Measurements from ENCODE around the gene SERPINC1.
"Not testable (repeated sequence)": the region's sequence is repeated elsewhere in the genome, so short reads cannot be mapped to it uniquely, and the experiment has no call there.

SERPINC1 gene

GRCh38 chr1:173867141-173867752 lies 49.9 kb downstream of the SERPINC1 start:
- no peak for DNase-seq (ENCODE audit: extremely low read depth, low read depth)
- no peak for TF ChIP-seq CTCF (IDR thresholded peaks at IDR 0.05; ENCODE audit: low read depth, low read length)

- no peak for DNase-seq (ENCODE audit: extremely low read depth, low read depth)
Measured at GRCh38 chr1:173866413-173867115, 50.6 kb downstream of the SERPINC1 start.

GRCh38 chr1:173865468-173866164 lies 51.5 kb downstream of the SERPINC1 start:
- no peak for TF ChIP-seq CTCF (IDR thresholded peaks at IDR 0.05; ENCODE audit: low read depth, low read length)
- no peak for DNase-seq (ENCODE audit: extremely low read depth, low read depth)

More at GRCh38 chr1:173866413-173867115, 50.6 kb downstream of the SERPINC1 start:
- TF ChIP-seq CTCF (IDR thresholded peaks at IDR 0.05; ENCODE audit: low read depth, low read length): no peak

GRCh38 chr1:173864179-173864867 lies 52.8 kb downstream of the SERPINC1 start:
- no peak for TF ChIP-seq CTCF (IDR thresholded peaks at IDR 0.05; ENCODE audit: low read depth, low read length)
- DNase-seq (ENCODE audit: extremely low read depth, low read depth): no peak

- TF ChIP-seq CTCF (IDR thresholded peaks at IDR 0.05; ENCODE audit: low read depth, low read length): no peak
Measured at GRCh38 chr1:173863224-173864161, 53.6 kb downstream of the SERPINC1 start.

GRCh38 chr1:173862769-173863223 lies 54.3 kb downstream of the SERPINC1 start:
- TF ChIP-seq CTCF (IDR thresholded peaks at IDR 0.05; ENCODE audit: low read depth, low read length): no peak
- no peak for DNase-seq (ENCODE audit: extremely low read depth, low read depth)

More at GRCh38 chr1:173863224-173864161, 53.6 kb downstream of the SERPINC1 start:
- no peak for DNase-seq (ENCODE audit: extremely low read depth, low read depth)

- DNase-seq (ENCODE audit: extremely low read depth, low read depth): not testable (repeated sequence)
Measured at GRCh38 chr1:173862146-173862768, 54.9 kb downstream of the SERPINC1 start.

All from AG09319 (cell line).